Esophagus squamous epithelium (tissue), 4 donors: ENCODE data around the gene FLNA.

Experiments used
- POLR2A ChIP-seq, 4 donors: fragments of 450-650 bp; IDR thresholded peaks; one replicate each; pipeline ENCODE4 v1.6.1; 2017; ENCODE audit warnings: antibody characterized with exemption in 4 of 4, mild to moderate bottlenecking in 4 of 4, moderate library complexity in 3 of 4
- TF ChIP-seq, protein P1 (sequence below), 6 experiments: fragments of 450-650 bp in 4 of 6; fragments of 200-600 bp in 2 of 6; sonication (generic) in 2 of 6; IDR thresholded peaks; one replicate each; pipeline ENCODE4 v1.5.1; 2016 to 2019; ENCODE audit warnings: antibody characterized with exemption in 6 of 6, mild to moderate bottlenecking in 4 of 6, moderate library complexity in 4 of 6

DNA sequence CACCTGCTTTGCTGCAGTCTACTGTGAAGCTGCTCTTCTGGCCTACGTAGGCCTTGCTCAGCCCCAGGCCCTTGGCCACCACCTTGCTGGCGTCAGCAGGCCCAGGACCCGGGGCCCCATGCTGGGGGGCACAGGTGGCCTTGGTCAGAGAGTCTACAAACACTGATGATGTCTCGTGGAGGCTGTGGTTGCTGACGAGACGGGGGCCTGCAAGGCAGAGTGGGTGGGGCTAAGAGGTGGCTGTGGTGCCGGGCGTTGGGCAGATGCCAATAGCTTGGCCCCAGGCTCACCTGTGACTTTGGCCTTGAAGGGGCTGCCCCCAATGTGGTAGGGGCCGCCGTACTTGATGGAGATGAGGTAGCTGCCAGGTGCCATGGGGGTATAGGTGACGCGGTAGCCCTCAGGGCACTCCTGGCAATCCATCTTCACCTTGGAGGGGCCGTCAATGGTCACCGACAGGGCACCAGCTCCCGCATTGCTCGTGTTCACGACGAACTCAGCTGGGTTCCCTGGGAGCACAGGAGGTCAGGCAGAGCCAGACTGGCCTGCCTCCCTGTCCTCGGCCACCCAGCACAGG lies 25.0 kb downstream of the FLNA start:
- TF ChIP-seq POLR2A (IDR thresholded peaks at IDR 0.05) = no peak
- TF ChIP-seq, protein P1, sequence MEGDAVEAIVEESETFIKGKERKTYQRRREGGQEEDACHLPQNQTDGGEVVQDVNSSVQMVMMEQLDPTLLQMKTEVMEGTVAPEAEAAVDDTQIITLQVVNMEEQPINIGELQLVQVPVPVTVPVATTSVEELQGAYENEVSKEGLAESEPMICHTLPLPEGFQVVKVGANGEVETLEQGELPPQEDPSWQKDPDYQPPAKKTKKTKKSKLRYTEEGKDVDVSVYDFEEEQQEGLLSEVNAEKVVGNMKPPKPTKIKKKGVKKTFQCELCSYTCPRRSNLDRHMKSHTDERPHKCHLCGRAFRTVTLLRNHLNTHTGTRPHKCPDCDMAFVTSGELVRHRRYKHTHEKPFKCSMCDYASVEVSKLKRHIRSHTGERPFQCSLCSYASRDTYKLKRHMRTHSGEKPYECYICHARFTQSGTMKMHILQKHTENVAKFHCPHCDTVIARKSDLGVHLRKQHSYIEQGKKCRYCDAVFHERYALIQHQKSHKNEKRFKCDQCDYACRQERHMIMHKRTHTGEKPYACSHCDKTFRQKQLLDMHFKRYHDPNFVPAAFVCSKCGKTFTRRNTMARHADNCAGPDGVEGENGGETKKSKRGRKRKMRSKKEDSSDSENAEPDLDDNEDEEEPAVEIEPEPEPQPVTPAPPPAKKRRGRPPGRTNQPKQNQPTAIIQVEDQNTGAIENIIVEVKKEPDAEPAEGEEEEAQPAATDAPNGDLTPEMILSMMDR (IDR thresholded peaks at IDR 0.05) = no peak
